SW 1271 (cell line): Measurements from ENCODE around the gene IFNG.
"Not testable (repeated sequence)": the region's sequence is repeated elsewhere in the genome, so short reads cannot be mapped to it uniquely, and the experiment has no call there.

Experiments used
- DNase-seq, 2 experiments: peaks; one replicate each; lab custom pipeline; 2025; lab: John Stamatoyannopoulos, UW

IFNG gene

DNA sequence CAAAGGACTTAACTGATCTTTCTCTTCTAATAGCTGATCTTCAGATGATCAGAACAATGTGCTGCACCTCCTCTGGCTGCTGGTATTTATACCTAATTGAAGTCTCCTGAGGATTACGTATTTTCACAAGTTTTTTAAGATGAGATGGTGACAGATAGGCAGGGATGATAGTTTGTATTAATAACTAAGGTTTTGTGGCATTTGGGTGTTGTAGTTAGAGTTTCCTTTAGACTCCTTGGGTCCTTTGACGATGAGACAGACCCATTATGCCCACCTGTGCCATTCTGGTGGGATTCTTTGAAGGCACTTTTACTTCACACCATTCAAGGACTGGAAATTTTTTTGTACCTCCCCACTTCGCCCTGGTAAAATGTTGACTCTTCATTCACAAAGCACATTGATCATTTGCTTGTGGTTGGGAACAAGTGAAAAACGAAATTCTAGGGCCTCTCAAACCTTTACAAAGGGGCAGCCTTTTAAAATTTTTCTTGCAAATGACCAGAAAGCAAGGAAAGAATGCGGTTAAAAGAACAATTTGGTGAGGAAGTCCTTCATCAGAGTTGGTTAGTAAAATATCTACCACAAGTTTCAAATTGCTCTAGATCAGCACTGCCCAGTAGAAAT is at the start of gene IFNG:
IFNG (minus strand) TSS at position 60 of the 624 bp plus-strand sequence. CDS start 125 bp downstream, outside the sequence.
- DNase-seq: no peak

DNA sequence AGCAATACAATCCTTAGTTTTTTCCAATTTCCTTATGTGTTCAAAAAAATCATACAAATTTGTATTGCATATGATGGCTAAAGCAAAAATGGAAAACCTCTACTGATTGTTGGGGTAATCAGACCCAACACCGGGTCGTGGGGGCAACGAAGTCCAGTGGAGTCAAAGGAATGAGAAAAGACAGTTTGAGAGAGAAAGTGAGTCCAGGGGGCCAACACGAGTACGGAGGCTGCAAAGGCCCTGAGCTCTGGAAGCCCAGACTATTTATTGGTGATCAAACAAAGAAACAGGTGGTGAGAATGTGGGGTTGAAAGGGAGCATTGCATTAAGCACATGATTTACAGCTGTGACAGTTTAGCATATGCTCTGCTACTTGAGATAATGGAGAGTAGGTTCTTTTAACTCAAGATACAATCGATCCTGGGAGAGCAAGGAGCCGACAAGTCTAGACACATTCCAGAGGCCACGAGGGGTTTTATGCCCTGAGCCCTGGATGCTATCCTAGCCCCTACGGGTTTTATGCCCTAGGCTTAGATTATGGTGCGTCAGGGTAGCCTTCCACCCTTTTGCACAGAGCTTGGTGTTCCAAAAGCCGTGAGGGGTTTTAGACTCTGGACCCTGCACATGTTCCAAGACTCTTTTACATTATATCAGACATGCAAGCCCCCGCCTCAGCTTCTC is 49.6 kb upstream of the IFNG start:
- not testable (repeated sequence) for DNase-seq

DNA sequence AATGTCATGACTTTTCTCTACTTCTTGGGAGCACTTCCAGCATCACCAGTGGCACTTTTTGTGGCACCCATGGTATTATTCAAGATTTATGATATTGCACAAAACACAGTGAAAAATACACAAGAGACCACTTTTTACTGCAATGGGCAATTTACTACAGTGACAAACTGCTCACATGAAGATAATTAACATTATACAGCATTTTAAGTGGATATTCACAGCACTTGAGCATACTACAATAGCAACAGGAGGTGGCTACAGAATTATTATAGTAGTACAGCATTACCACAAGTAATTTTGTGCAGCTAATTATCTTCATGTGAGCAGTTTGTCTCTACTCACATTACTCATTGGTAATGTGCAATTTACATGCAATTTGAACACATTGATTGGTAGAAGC is 47.7 kb upstream of the IFNG start:
- no peak for DNase-seq

DNA sequence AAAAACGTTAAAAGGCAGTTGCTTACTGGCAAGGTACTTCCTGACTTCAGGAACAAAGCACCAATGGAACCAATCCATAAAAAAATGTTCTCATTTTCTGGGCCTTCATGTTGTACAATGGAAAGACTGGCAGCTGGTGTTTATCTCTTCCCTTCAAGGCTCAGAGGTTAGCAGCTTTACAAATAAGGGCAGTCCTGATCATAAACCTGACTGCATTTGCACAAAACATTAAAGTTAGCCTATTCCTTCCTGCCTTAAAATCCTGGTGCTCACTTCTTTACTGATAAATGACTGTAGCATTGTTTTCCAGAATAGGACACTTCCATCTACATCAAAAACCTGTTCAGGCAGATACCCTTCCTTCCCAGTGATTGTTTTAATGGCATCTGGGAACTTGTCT is 46.9 kb upstream of the IFNG start:
- DNase-seq: no peak

DNA sequence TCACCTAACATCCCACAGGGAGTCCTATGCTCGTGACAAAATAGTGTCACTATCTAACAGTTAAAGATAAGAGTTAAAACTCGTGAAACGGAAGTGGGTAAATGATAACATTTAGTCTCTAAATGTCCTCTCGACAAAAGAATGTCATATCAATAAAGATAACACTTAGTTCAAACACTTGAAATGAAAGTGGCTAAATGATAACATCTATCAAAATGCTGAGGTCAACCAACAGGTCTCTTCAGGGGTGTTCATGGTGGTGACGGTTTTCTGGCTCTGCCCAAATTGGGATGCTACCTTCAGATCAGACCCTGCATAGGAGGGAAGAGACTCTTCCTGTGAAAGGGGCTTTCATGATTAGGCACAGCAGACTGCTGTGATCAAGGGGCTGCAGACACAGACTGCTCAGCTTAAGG is 43.9 kb upstream of the IFNG start:
- DNase-seq: no peak

DNA sequence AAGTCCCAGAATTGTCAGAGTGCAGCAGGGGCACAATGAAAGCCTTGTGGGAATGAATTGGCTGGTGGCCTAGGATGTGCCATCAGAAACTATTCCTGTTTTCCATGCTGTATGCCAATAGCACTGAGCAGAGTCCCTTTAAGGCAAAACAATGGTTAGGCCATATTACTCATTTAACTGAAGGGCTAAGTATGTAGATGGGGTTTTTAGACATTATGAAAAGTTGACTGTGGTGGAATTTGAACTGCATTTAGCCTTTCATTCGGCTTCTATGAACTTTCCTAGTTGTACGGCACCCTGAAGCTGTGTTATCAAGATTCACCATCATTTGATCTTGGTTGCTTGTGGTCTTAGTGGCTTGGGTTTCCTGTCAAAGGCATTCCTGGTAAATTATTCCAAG is 41.3 kb upstream of the IFNG start:
- no peak for DNase-seq

DNA sequence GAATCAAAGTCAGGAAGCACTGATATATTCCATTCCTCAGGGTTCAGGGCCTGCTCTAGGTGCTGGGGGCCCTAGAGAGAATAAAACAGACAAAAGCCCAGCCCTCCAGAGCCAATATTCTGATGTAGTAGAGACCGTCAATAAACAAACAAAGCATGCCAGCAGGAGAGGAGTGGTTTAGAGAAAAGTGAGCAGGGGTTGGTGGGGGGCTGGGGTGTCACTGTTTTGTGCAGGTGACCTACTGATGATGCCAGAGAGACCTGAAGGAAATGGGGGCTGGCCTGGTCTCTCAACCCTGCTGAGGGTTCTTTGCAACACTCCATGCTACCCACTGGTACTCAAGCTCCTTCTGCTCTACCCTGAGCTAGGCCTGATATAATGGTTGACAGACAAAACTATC is 39.6 kb upstream of the IFNG start:
- no peak for DNase-seq

DNA sequence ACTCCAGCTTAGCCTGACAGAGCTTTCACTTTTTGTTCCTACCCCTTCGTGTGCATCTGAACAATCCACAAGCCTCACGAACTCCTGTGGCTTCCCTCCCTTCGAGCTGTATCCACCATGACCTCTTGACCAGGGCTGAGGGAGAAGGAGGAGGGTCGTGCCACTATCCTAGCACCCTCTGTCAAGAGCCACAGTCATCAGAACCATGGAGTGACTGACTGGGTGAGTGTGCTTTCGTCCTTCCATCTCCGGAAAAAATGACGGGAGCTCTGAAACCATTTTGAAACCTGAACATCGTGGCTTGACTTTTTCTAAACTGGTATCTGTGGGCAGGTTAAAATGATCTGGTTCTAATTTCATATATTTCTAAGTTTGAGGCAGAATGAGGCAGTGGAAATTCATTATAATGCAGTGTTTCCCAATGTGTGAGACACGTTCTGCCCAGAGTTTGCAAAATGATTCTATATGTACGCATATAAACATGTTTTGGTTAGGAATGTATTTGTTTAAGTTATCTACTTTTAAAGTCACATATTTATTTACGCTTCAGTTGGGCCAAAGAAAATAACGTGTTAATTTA is 39.1 kb upstream of the IFNG start:
- no peak for DNase-seq

DNA sequence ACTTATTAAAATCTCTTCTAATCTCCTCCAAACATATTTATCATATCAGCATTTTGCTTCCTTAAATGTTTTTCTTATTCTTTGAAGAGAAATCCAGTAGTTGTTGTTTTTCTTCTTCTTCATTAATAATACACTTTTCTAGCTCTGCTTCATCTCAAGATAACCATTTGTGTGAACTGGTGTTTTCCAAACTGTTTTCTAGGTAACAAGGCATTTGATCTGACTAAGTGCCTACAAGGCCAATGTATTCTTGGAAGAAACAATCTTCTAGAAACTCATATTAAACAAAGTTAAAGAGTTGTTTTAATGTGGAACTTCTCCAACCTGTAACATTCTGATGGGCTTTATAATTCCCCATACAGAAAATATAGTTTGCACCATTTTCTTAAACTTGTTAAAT is 30.8 kb upstream of the IFNG start:
- DNase-seq: no peak

DNA sequence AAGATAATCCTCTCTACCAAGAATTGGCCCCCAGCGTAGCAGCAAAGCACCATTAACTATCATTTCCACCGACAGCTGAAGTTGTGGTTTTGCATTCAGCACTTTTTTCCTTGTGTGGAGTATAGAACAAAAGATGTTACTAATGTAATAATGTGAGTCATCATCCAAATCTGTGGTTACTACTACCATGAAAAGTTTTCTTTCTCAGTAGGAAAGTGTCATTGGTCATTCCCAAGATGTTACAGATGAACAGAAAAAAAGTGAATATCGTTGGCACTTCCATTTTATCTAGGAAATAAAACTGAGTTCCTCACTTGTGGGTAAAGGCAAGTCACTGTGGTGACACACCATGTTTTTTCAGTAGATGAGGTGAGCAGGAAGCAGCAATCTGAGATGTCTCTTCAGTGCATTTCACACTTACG is 30.3 kb upstream of the IFNG start:
- no peak for DNase-seq

DNA sequence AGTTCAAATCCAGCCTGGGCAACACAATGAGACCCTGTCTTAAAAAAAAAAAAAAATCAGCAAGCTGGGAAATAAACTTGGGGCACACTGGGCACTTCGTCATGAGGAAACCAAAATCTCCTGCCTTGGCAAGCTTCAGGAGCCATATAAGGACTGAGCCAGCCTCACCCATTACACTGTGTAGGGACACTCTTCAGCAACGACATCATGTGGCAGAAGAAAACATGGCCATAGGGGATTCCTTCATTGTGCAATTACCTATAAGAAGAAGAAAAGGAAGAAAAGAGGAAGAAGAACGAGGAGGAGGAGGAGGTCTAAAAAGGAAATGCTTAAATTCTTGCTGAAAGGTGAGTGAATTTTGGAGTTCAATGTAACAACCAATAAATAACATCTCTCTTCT is 26.1 kb upstream of the IFNG start:
- no peak for DNase-seq

DNA sequence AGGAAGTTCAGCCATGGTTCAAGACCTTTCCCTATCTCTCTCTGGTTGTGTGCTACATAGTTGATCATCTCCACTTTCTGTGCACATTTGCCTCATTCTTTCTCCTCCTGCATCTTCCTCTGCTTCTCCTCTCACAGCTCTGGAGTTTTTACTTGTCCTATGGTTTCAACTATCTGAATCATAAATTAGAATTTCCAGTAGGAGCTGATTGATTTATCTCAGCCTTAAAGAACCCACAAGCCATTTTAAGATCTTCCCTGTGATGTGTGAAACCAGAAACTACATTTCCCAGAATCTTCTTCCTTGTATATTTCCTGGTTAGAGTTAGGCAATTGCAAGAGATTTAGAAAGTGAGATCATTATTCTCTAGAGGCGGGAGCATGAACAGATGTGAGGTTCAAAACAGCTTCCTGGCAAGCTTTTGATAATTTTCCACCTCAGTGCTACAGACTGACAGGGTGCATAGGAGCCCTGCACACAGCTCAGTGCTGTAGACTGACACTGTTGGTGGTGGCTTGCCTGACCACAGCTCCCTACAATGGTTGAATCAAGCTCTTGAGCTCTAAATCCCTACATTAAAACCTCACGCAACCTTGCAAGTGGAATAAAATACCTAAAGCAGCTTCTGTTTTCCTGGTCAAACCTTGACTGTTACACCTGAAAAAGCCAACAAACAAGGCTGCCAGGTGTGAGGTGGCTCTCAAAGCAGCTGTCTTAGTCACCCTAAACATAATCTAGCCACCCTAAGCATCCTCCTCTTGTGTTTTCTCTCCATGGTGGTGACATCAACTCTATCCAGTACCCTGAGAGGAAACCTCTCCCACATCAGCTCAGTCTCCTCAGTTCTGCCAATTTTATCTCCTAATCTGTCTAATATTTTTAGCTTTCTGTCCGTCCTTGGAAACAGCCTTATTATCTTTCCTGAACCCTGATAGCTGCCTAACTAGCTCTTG is 21.5 kb upstream of the IFNG start:
- no peak for DNase-seq

DNA sequence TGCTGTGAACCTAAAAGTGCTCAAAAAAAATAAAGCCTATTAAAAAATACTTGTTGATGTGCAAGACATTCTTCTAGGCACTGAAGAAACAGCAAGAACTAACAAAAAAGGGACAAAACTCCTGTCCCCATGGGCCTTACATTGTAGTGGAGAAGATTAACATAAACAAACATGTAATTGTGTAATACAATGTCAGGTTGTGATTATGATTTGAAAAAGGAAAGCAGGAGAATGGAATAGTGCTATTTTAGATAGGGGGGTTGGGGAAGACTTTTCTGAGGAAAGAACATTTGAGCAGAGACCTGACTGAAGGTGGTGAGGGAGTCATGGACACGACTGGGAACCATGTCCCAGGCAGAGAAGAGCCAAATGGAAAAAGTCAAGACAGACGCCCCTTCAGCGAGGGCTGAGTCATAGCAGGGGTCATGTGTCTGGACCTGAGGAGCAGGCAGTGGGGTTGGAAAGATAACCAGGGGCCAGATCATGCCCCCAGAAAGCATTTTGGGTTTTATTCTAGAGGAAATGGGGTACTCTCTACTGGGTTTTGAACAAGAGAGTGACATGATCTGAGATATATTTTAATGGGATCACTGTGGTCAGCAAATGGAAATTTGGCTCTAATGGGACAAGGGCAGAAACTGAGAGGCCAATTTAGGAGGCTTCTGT is 19.4 kb upstream of the IFNG start:
- DNase-seq: no peak

DNA sequence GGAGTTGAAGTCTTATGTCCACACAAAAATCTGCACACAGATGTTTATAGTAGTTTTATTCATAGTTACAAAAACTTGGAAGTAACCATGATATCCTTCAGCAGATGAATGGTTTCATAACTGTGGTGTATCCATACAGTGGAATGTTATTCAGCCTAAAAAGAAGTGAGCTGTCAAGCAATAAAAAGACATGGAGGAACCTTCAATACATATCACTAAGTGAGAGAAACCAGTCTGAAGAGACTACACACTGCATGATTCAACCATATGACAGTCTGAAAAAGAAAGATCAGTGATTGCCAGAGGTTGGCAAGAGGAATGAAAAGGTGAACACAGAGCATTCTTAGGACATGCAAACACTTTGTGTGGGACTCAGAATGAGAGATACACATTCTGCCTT is 18.6 kb upstream of the IFNG start:
- DNase-seq: no peak

DNA sequence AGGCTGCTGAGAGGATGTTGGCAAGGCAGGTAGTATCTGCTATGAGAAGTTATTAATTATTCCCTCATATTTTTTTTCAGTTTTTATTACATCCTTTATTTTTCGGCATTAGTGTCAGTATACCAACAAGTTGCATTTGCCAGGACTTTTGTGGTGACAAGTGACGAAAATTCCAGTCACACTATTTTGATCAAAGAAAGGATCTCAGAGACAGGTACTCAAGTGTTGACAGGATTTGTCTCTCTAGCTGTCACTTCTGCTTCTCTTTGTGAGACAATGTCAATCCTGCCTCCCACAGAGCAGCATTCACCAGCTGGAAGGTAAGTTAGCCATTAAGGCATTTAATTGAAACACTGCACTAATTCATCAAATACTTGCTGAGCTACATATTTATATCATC is 18.0 kb upstream of the IFNG start:
- DNase-seq: no peak

DNA sequence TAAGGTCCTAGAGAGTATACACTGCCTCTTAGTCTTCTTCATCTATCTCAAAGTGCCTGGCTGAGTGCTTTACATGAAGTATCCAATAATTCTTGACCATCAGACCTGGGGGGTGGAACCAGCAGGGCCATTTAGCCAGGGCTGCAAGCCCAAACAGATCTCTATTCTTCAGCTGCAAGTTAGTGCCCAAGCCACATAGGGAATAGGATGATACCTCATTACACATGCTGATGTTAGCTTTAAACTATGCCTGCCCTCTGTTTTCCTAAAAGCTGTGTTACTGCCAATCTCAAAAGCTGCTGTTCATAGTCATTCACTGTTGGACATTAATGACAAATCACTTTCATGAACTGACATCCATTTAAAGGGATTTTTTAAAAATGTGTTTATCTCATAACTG is 16.7 kb upstream of the IFNG start:
- DNase-seq: no peak

DNA sequence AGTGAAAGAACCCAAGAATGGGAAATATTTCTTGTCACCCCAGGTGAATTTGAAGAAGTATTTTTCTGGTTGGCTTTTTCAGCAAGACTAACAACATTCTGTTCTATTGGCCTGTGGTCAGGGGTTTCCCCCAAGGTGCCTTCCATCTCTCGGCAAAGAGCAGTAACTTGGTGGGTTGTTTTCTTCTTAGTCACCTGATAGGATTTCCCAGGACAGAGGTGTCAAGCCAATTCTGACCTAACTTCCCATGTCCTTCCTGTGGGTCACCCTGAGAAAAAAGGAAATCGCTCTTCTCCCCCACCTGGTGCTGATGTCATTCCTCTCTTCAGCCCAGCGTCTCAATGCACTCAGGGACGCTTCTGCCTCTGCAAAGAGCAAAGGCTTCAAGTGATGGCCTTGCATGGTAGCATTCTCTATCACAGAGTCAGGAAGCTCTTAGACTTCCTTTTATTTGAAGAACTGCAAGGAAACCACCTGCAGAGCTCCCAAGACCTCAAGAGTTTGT is 16.1 kb upstream of the IFNG start:
- no peak for DNase-seq

DNA sequence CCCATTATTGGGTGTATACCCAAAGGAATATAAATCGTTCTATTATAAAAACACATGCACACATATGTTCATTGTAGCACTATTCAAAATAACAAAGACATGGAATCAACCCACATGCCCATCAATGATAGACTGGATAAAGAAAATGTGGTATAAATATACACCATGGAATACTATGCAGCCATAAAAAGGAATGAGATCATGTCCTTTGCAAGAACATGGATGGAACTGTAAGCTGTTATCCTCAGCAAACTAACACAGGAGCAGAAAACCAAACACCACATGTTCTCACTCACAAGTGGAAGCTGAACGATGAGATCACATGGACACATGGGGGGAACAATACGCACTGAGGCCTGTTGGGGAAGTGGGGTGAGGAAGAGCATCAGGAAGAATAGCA is 15.2 kb upstream of the IFNG start:
- not testable (repeated sequence) for DNase-seq

DNA sequence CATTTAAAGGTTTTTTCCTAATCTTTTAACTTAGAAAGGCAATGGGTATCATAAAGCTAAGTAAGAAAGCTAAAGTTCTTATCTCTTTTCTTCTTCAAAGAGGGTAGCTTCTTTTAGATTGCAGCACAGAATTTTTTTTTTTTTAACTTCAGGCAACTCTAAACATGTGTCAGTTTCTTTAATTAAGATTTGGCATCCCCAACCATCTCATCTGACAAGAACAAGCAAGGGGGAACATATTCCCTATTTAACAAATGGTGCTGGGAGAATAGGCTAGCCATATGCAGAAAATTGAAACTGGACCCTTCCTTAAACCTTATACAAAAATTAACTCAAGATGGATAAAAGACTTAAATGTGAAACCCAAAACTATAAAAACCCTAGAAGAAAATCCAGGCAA is 14.3 kb upstream of the IFNG start:
- no peak for DNase-seq

DNA sequence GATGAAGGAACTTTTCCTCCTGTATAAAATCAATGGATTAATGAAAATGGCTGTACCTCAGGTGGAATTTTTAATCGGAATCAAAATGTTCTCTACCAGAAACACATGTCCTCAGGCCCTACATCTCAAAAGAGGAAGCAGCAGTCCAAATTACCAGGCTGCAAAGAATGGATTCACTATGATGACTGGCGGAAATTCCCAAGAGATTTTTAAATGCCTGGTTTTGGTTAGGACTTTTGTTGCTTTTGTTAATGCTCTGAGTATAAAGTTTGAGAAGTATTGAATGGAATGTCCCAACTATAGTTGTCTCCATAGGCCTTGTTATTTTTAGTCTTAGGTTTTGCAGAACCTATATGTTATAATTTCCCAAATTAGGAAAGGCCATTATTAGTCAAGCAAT is 11.2 kb upstream of the IFNG start:
- no peak for DNase-seq

DNA sequence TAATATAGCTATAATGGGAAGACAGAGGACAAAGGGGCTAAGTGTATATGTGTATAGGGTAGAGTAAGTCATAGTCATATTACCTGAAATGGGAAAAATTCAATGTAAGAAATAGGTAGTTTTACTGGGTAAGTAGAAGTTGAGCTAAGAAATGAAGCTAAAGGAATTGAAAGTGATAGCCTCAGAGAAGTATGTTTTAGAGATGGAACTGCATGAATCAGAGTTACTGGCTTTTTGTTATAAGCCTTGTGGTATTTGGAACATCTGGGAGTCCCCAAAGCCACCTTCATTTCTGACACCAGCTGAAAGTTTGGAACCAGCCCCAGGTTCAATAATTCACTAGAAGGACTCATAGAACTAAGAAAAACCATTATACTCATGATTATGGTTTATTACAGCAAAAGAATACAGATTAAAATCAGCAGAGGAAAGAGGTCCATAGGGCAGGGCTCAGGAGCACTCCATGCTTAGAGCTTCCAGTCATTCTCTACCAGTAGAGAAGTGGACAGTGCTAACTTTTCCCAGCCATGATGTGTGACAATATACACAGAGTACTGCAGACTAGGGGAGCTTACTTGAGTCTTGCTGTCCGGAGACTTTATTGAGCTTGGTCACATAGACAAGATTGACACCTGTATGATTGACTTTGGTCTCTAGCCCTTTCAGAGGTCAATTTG is 9.8 kb upstream of the IFNG start:
- DNase-seq: no peak
